Activated CD4-positive, alpha-beta T cell treated with anti-CD3 and anti-CD28 coated beads, Interleukin-2, amount 10 ng/mL, durations not matched to agents 24 days and 14 days (primary cell): ENCODE data around the gene CDC42EP2. TPM values are rescaled to one million over a fixed set of nuclear protein-coding genes. Genes with fewer than 3 reads are reported as not detected.

ENCODE experiments used
- DNase-seq: peaks from one replicate; pipeline ENCODE4 v3.0.0; 2022
- H3K27ac Mint-ChIP-seq: one replicate; pipeline ENCODE4 v1.8.0; 2022; ENCODE audit warnings: mild to moderate bottlenecking, mixed read lengths
- H3K27me3 Mint-ChIP-seq: one replicate; pipeline ENCODE4 v1.8.0; 2022; ENCODE audit warnings: mixed read lengths
- H3K36me3 Mint-ChIP-seq: one replicate; pipeline ENCODE4 v1.8.0; 2022; ENCODE audit warnings: low read depth, mild to moderate bottlenecking, mixed read lengths
- H3K4me1 Mint-ChIP-seq: one replicate; pipeline ENCODE4 v1.8.0; 2021; ENCODE audit warnings: mixed read lengths
- H3K4me3 Mint-ChIP-seq: one replicate; pipeline ENCODE4 v1.8.0; 2022; ENCODE audit warnings: mild to moderate bottlenecking, moderate library complexity, mixed read lengths
- H3K9me3 Mint-ChIP-seq: one replicate; pipeline ENCODE4 v1.8.0; 2021; ENCODE audit warnings: mixed read lengths
- intact Hi-C: fragments of 100-400 bp; cut with micrococcal nuclease; formaldehyde crosslinking; loops from one replicate; pipeline ENCODE4 v1.15.1; 2023
- total RNA-seq: library from RNA; stranded (reverse); gene quantifications from 2 replicates; pipeline ENCODE4 v1.2.3, GENCODE V29; 2022

CDC42EP2 gene
- total RNA-seq, 1 donor from 2014 or later, result 3.4 TPM

DNA sequence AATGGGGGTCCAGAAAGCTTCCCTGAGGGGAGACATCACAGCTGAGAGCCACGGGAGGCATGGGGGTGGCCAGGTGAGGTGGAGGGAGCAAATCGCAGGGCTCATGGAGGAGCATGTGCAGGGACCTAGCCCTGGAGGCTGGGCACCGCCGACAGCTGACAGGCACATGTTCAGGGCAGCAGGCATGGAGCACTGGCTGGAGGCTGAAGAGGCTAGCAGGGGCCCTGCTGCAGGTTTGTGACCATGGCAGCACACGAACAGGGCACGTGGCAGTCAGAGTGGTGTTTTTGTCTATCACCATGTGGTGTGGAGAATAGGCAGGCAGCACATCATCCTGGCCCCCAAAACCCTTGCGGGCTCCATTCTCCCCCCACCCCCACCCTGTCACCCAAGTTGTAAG, 10.1 kb upstream of the CDC42EP2 start:
- DNase-seq, result no peak
- intact Hi-C loops, result no loop called here
- H3K36me3 Mint-ChIP-seq, result peaks cover 10% of the 10 kb centered on the region
- peaks cover 3% of the 10 kb centered on the region for H3K4me1 Mint-ChIP-seq
- H3K4me3 Mint-ChIP-seq, result no peak overlapping the region
- no peaks in the 10 kb centered on the region for H3K27me3 Mint-ChIP-seq
- no peak overlapping the region for H3K27ac Mint-ChIP-seq
- no peaks in the 10 kb centered on the region for H3K9me3 Mint-ChIP-seq

DNA sequence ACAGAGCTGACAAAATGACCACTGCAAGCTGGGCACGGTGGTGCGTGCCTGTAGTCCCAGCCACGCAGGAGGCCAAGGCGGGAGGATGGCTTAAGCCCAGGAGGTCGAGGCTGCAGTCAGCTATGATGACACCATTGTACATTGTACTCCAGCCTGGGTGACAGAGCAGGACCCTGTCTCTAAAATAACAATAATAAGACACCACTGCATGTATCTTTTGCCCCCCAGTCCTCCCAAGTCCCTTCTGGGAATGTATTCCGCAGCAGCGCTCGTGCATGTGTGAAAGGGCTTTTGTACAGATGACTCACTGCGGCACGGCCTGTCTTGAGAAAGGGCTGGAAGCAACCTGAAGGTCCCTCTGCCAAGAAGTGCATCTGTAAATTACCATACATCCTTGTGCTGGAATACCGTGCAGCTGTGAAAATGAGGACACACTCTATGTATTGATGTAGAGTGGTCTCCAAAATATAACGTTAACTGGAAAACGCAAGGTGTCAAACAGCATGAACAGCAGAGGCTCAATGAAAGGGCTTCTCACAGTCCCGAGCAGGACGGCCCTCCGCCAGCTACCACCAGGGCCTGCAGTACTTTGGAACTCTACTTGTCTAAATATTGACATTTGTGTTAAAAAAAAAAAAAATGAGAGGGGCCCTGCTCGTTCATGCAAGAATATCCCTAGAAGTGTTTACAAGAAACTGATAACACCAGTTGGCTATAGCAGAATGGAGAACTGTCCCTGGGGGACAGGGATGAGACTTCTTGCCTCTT, 9.0 kb upstream of the CDC42EP2 start:
- H3K27ac Mint-ChIP-seq, result no peak overlapping the region
- DNase-seq, result no peak
- intact Hi-C loops, result no loop called here
- no peak overlapping the region for H3K4me3 Mint-ChIP-seq
- no peaks in the 10 kb centered on the region for H3K9me3 Mint-ChIP-seq
- peaks cover 3% of the 10 kb centered on the region for H3K4me1 Mint-ChIP-seq
- H3K36me3 Mint-ChIP-seq, result peaks cover 8% of the 10 kb centered on the region
- no peaks in the 10 kb centered on the region for H3K27me3 Mint-ChIP-seq

DNA sequence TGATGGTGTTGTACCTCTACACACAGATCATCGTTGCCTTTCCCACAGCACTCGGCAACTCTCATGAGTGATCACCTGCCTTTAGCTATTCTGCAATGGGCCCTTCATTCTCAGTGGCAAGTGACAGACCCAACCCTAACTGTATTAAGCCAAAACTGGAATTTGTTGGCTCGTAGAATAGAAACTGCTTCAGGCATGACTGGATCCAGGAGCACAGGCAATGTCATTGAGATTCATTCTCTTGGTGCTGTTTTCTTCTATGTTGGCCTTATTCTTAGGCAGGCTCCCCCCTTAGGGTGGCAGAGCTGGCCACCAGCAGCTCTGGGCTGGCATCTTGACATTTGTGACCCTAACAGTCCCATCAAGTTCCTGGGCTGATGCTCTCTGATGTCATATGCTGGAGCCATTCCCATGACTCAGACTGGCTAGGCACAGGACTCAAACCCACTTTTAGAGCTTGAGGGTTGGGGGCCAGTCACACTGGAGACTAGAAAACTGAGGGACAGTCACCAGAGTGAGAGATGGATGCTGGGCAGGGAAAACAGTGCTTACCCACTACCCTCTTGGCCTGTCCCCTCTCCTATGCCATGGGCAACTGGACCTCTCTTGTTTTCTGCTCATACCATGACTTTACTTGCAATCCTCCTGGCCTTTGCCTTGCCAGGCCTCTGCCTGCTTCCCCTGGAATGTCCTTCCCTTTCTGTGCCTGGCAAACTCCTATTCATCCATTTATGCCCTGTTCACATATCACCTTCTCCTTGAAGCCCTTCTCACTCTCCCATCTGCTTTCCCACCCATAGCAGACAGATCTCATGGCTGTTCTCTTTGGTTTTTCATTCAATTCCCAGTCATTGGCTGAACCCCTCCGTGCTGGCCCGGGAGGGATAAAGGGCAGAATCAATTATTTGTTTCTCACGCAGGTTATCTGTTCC, 7.1 kb upstream of the CDC42EP2 start:
- Mint-ChIP-seq H3K27ac (no peak overlapping the region), H3K4me1 (peaks cover 3% of the 10 kb centered on the region), H3K27me3 (no peaks in the 10 kb centered on the region), H3K4me3 (no peak overlapping the region), H3K9me3 (no peaks in the 10 kb centered on the region), H3K36me3 (peaks cover 7% of the 10 kb centered on the region)
- no peak for DNase-seq
- intact Hi-C loops, result no loop called here

DNA sequence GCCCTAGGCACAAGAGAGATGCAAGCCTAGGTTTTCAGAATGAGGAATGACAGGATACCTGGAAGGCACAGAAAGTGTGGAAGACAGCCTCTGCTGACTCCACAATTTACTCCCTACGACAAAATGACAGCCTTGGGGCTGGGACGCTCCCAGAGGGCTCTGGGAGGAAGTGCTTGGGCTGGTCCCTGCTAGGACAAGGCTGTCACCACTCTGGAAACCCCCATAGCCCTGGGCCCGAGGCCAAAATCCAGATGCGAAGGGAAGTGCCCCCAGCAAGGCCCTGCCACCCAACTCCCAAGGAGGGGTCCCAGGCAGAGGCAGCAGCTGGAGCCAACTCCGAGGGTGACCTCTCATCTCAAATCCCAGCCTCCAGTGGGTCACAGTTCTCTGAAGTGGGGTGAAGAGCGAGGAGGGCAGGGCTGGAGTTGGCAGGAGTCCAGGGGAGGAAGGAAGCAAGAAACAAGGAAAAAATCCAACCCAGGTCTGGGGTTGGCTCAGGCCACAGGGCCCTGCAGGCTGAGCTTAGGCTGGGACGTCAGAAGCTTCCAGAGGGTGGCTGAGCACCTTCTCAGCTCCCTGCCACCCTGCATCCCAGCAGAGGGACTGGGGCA, 6.3 kb upstream of the CDC42EP2 start:
- Mint-ChIP-seq H3K4me1 (peaks cover 3% of the 10 kb centered on the region), H3K27me3 (no peaks in the 10 kb centered on the region), H3K27ac (no peak overlapping the region), H3K36me3 (peaks cover 7% of the 10 kb centered on the region), H3K9me3 (no peaks in the 10 kb centered on the region), H3K4me3 (no peak overlapping the region)
- DNase-seq, result no peak
- intact Hi-C loops, result no loop called here

DNA sequence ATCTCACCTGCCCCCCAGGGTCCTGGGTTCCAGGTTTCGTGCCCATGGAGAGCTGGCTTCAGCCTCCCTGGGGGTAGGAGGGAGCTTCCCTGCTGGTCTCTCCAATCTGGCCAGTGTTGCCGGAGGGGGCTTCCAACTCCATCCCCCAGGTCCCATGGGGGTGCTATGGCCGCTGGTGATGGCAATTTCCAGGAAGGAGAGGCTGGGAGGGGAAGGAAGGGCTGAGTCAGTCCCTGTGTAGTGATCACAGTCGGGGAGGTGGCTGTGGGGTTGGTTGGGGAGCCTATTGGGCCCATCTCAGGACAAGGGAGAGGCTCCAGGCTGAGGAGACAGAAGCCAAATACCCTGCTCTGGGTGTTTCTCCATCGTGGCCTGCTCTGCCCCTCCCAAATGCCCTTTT, 5.7 kb upstream of the CDC42EP2 start:
- Mint-ChIP-seq H3K27ac (no peak overlapping the region), H3K9me3 (no peaks in the 10 kb centered on the region), H3K36me3 (peaks cover 6% of the 10 kb centered on the region), H3K27me3 (no peaks in the 10 kb centered on the region), H3K4me1 (peaks cover 3% of the 10 kb centered on the region), H3K4me3 (no peak overlapping the region)
- intact Hi-C loops, result no loop called here
- no peak for DNase-seq

DNA sequence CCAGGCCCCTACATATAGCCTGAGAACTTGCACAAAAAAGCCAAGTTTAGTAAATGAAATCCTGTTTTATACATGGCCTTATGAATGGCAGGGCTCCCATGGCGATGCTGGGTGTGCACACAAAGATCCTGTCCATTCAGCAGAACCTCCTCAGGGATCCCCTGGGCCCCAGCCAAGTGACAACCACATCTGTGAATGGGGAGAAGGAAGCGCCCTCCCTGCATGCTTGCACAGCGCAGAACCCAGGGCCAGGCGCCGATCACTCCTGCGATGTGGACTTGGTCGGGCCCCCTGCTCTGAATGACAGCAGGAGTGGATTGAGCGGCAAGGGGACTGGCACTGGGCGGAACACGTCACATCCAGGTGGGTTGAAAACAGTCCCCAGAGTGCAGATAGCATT, 4.5 kb upstream of the CDC42EP2 start:
- Mint-ChIP-seq H3K9me3 (no peaks in the 10 kb centered on the region), H3K27me3 (peaks cover 3% of the 10 kb centered on the region), H3K4me1 (peaks cover 6% of the 10 kb centered on the region), H3K36me3 (no peaks in the 10 kb centered on the region), H3K27ac (no peak overlapping the region), H3K4me3 (no peak overlapping the region)
- DNase-seq, result no peak
- intact Hi-C loops, result no loop called here

DNA sequence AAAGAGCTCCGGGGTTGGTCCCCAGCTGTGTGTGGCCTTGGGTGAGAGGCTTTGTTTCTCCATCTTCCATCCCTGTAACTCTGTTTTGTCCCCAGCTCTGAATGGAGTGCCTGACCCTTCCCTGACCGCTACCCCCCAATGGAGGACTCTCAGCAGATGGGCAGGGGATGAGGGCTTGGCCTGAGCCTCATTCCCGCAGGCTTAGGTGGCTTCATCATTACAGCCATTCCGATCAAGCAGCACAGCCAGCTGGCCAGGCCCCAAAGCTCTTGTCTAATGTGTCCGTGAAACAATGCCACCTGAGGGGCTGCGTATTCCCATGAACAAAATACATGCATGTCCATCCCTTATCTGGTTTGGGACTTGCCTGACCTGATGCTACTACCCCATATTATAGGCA, 3.9 kb upstream of the CDC42EP2 start:
- H3K27me3 Mint-ChIP-seq, result peaks cover 3% of the 10 kb centered on the region
- H3K4me3 Mint-ChIP-seq, result no peak overlapping the region
- H3K36me3 Mint-ChIP-seq, result no peaks in the 10 kb centered on the region
- no peak overlapping the region for H3K27ac Mint-ChIP-seq
- intact Hi-C loops, result no loop called here
- no peak for DNase-seq
- no peaks in the 10 kb centered on the region for H3K9me3 Mint-ChIP-seq
- H3K4me1 Mint-ChIP-seq, result peaks cover 7% of the 10 kb centered on the region

DNA sequence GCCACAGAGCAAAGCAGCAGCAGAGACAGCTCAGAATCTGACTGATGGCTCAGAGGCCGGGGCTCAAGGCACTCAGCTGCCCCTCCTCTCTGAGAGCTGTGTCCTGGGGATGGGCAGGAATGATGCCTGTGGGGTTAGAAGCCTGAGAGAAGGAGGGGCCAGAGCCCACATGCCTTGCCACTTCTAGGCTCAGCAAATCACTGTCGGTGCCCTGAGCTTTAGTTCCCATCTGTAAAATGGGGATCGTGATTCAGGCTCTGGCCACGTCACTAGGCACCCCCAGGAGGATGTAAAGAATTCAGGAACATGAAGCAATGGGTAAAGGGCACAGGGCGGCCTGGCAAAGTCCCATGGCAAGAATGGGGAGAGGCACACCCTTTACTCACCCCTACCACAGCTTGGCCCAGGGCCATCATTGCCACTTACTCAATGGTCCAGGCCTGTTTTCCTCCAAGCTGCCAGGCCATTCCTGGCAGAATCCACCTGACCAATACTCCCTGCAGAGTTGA, 3.4 kb upstream of the CDC42EP2 start:
- intact Hi-C loops, result no loop called here
- no peak for DNase-seq
- H3K27me3 Mint-ChIP-seq, result peaks cover 5% of the 10 kb centered on the region

DNA sequence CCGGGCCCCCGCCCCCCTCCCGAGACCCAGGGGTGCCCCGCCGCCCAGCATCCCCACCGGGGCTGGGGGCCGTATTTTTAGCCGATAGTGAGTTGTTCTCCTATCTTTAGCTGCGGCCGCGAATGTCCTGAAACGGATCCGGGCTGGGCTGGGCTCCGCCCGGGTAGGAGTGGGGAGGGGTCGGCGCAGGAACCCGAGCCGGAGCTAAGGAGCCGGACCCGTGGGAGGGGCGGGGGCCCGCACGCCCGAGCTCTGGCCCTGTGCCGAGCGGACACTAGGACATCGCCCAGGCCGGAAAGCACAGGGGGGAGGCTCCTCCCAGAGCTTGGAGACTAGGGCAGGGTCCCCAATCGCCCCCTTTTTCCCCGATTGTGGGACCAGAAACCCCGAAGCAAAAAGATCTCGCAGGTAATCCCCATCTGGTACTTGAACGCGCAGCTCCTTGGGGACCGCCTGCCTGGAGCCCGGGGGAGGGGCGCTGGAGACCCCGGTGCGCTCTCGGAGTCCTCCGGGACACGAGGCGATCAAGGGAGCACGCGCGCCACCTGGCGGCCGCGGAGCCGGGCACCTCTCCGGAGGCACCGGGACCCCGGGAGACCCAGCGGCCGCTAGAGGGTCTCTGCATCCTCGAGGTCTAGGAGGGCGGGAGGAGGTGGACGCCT, 669 bp downstream of the CDC42EP2 start:
- Mint-ChIP-seq H3K4me3 (peak overlapping the region; percentile 83), H3K9me3 (no peaks in the 10 kb centered on the region), H3K36me3 (no peaks in the 10 kb centered on the region), H3K4me1 (peaks cover 9% of the 10 kb centered on the region), H3K27me3 (peaks cover 7% of the 10 kb centered on the region), H3K27ac (peak overlapping the region; percentile 43)
- peak; percentile 95 for DNase-seq
- intact Hi-C loops, result loop anchor here (1.0 to 5.0 kb wide), 4 partner anchors 15 to 111 kb away; no protein-coding TSS in a partner anchor

More for the DNA sequence above, 3.4 kb upstream of the CDC42EP2 start:
- H3K36me3 Mint-ChIP-seq, result no peaks in the 10 kb centered on the region
- H3K9me3 Mint-ChIP-seq, result no peaks in the 10 kb centered on the region
- H3K4me3 Mint-ChIP-seq, result no peak overlapping the region
- peaks cover 12% of the 10 kb centered on the region for H3K4me1 Mint-ChIP-seq
- no peak overlapping the region for H3K27ac Mint-ChIP-seq

DNA sequence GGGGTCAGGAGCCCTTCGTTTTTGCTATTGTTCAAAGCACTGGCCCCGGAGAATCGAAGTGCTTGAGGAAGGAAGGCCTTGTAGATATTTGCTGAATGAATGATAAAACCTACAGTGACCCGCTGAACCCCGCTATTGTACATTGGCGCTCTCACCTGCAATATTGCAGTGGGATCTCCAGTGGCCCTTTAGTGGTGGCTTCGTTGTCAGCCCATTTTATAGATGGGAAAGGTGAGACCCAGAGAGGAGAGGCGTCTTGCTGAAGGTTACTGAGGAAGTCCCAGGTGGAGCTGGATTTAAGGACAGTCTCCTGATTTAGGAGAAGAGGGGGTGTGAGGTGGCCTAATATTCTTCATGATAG, 1.2 kb downstream of the CDC42EP2 start:
- Mint-ChIP-seq H3K9me3 (no peaks in the 10 kb centered on the region), H3K27me3 (peaks cover 7% of the 10 kb centered on the region), H3K27ac (peak overlapping the region; percentile 18), H3K36me3 (no peaks in the 10 kb centered on the region), H3K4me3 (peak overlapping the region; percentile 83), H3K4me1 (peaks cover 9% of the 10 kb centered on the region)
- DNase-seq, result no peak
- intact Hi-C loops, result loop anchor here (1.0 to 5.0 kb wide), 4 partner anchors 15 to 112 kb away; no protein-coding TSS in a partner anchor

DNA sequence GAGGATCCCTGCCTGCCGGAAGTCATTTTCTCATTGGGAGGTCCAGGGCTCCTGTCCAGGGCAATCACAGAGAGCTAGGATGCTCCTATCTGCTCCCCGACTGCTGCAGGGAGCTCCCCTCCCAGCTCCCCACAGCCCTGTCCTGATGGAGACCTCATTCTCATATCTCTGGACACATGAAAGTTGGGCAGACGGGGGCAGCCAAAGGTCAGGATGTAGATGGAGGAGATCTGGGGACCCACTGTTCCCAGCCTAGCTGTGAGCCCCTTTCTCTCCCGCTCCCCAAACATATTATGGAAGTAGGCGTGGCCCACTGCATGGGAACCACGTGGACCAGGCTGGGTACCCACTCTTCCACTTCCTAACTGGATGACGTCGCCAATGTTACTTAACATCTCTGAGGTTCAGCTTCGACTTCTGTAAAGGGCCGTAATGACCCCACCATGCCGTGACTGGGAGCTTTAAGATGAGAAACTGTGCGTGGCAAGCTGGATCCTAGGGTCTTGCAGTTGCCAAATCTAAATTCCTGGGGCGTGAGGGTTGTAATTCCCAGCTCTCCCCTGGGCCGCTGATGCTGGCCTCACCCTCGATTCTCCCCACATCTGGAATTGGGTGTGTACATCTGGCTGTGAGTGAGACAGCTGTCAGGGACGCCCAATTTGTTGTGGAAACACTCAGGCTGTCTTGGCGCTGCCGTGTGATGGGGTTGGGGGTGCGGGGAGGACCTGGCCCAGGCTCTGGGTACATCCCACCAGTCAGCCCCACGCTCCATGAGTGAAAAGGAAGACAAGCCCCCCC, 1.8 kb downstream of the CDC42EP2 start:
- intact Hi-C loops, result loop anchor here (5.0 kb wide), 1 partner anchor 89 kb away; no protein-coding TSS in a partner anchor
- Mint-ChIP-seq H3K4me1 (peaks cover 9% of the 10 kb centered on the region), H3K36me3 (no peaks in the 10 kb centered on the region), H3K27me3 (peaks cover 7% of the 10 kb centered on the region), H3K9me3 (no peaks in the 10 kb centered on the region), H3K4me3 (peak overlapping the region; percentile 83), H3K27ac (peak overlapping the region; percentile 18)
- DNase-seq, result no peak

DNA sequence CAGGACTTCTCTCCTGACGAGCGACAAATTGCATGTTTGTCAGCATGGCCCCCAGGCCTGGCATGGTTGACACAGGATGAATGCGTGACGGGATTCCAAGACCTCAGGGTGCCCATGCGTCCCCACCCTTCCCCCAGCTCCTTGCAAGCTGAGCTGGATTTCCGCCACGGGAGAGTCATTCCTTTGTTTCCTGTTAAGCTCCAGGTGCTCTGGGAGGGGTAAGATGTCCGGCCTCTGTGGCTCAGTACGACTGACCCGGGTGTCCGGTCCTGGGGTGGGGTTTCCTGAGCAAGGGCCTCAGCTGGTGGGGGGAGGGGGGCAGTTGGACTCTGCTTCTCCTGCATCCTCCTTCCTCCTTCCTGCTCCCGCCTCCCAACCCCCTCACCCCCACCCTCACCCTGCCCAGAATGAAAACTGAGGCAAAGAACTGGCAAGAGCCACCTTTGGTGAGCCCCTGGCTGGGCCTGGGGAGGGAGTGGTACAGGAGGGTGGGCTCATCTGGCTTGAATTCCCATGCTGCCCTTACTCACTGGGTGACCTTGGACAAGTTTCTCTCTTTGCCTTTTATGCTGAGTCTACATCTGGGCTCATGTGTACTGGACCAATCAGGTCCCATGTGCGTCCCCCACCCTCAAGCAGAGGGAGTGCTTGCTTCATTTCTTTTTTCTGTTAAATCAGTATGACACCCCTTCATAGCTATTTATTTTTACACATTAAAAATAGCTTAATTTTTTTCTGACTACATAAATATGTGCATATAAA, 2.5 kb downstream of the CDC42EP2 start:
- Mint-ChIP-seq H3K27me3 (peaks cover 7% of the 10 kb centered on the region), H3K9me3 (no peaks in the 10 kb centered on the region), H3K4me3 (no peak overlapping the region), H3K4me1 (peaks cover 9% of the 10 kb centered on the region), H3K27ac (no peak overlapping the region), H3K36me3 (no peaks in the 10 kb centered on the region)
- intact Hi-C loops, result loop anchor here (5.0 kb wide), 1 partner anchor 90 kb away; no protein-coding TSS in a partner anchor
- DNase-seq, result no peak
